Astrocyte of the cerebellum (primary cell): ENCODE results near the gene TMEM266.
A peak's percentile ranks its signal among the peaks of the same experiment; 100 is the strongest.

Experiments used
- DNase-seq: peaks from one replicate; pipeline ENCODE4 v3.0.0-alpha.2; 2011; ENCODE audit warnings: low read depth
- H3K4me3 ChIP-seq: 2 replicates; pipeline ENCODE4 v1.5.1; 2011; ENCODE audit warnings: mild to moderate bottlenecking, low read depth, low read length, moderate library complexity
- CTCF ChIP-seq: IDR thresholded peaks from 2 replicates; pipeline ENCODE4 v1.5.1; 2012; ENCODE audit warnings: low read length, low read depth, moderate library complexity, mild to moderate bottlenecking; ENCODE audit errors: missing control alignments
- in situ Hi-C: cut with HindIII; loops from 2 replicates; pipeline ENCODE4 v1.10.0; 2017; ENCODE audit warnings: low sequenced_read_pairs

The TMEM266 gene

DNA sequence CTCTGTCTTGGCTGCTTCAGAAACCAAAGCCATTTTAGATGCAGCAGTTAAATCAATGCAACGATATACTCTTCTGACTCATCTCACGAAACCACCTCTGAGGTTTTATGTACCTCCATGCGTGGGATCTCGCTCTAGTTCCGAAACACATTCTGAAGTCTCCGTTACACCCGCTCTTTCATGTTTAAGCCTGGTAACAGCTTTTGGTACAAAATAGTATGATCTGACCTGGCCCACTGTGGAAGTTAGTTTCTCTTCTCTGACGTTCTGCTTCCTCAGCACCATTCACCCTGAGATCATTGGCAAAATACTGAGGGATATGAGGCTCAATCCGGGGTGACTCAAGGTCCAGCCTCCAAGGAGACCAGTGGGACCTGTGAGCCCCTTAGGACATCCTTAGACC is 121.9 kb downstream of the TMEM266 start:
- TF ChIP-seq CTCF, result no peak
- in situ Hi-C loops, result no loop called here
- no peak for DNase-seq
- H3K4me3 ChIP-seq, result no peak overlapping the region

- in situ Hi-C loops, result no loop called here
- no peak overlapping the region for H3K4me3 ChIP-seq
- no peak for TF ChIP-seq CTCF
- no peak for DNase-seq
These were observed 124.3 kb downstream of the TMEM266 start for GRCh38 chr15:76183930-76184649.

DNA sequence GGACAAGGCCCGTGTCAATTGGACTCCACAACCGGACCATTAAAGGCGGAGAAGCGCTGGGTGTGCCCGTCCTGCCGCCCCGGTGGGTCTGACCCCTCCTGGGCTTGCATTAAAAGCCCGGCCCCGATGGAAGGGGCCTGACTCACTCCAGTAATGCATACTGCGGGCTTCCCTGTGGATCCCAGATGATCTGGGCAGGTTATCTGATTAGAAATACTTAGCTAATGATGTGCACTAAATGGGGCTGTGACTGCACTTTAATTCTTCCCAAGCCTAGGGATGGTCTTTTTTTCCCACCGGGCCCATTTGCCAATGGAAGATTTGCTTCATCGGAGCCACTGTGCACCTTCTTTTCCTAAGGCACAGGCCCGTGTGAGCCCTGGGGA is 124.9 kb downstream of the TMEM266 start:
- in situ Hi-C loops, result no loop called here
- no peak for DNase-seq
- no peak overlapping the region for H3K4me3 ChIP-seq
- TF ChIP-seq CTCF, result no peak

- DNase-seq, result no peak
- TF ChIP-seq CTCF, result peak; percentile 63
- in situ Hi-C loops, result no loop called here
- H3K4me3 ChIP-seq, result no peak overlapping the region
These were observed 125.9 kb downstream of the TMEM266 start for GRCh38 chr15:76185716-76186115.

DNA sequence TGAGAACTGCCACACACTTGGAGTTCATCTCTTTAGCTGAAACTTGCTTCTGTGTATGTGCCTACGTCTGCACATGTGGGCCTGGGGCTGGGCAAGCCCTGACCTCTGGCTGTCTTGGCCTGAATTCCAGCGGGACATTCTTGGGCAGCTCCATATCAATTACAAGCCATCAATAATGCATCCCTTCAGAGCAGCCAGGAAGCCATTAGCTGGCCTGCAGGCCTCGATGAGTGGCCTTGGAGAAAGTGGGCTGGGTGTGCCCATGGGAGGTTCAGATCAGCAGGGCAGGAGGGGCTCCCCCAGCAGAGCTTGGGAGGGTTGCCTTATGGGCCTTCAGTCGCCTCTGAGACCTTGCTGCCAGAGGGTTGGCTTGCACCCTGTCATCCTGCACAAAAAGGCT is 127.4 kb downstream of the TMEM266 start:
- TF ChIP-seq CTCF, result no peak
- in situ Hi-C loops, result no loop called here
- DNase-seq, result no peak
- H3K4me3 ChIP-seq, result no peak overlapping the region

- in situ Hi-C loops, result no loop called here
- H3K4me3 ChIP-seq, result no peak overlapping the region
- no peak for TF ChIP-seq CTCF
- no peak for DNase-seq
These were observed 129.3 kb downstream of the TMEM266 start for GRCh38 chr15:76189106-76189505.
